Osteoblast (primary cell): ENCODE data around the gene MRPL22. TPM values are rescaled to one million over a fixed set of nuclear protein-coding genes. Genes with fewer than 3 reads are reported as not detected.
A peak's percentile ranks its signal among the peaks of the same experiment; 100 is the strongest.
"Not testable (repeated sequence)": the region's sequence is repeated elsewhere in the genome, so short reads cannot be mapped to it uniquely, and the experiment has no call there.

Experiments
- DNase-seq: peaks from one replicate; pipeline ENCODE4 v3.0.0; 2011; ENCODE audit warnings: low spot score, mixed read lengths; ENCODE audit not compliant: insufficient read length; ENCODE audit errors: missing footprints
- H2AFZ ChIP-seq: 2 replicates; pipeline ENCODE4 v1.6.0; 2011; ENCODE audit warnings: mild to moderate bottlenecking, low read length
- H3K27ac ChIP-seq: 2 replicates; pipeline ENCODE4 v1.5.1; 2011; ENCODE audit warnings: mild to moderate bottlenecking, low read depth, low read length, moderate library complexity
- H3K27me3 ChIP-seq: 2 replicates; pipeline ENCODE4 v1.6.0; 2012; ENCODE audit warnings: mild to moderate bottlenecking, control low read depth, inconsistent platforms, low read length, moderate library complexity; ENCODE audit not compliant: insufficient read depth
- H3K36me3 ChIP-seq: 2 replicates; pipeline ENCODE4 v1.5.1; 2011; ENCODE audit warnings: mild to moderate bottlenecking, low read length, control low read depth, moderate library complexity; ENCODE audit not compliant: insufficient read depth
- H3K4me1 ChIP-seq: 2 replicates; pipeline ENCODE4 v1.5.1; 2011; ENCODE audit warnings: mild to moderate bottlenecking, low read length, control low read depth, moderate library complexity; ENCODE audit not compliant: insufficient read depth
- H3K4me2 ChIP-seq: 2 replicates; pipeline ENCODE4 v1.6.0; 2011; ENCODE audit warnings: mild to moderate bottlenecking, low read length; ENCODE audit not compliant: insufficient read depth
- H3K4me3 ChIP-seq: fragments of 200-600 bp; sonication (generic); 3 replicates; pipeline ENCODE4 v1.5.1; 2012; ENCODE audit warnings: mild to moderate bottlenecking, low read length, inconsistent platforms; ENCODE audit not compliant: insufficient read depth
- H3K79me2 ChIP-seq: 2 replicates; pipeline ENCODE4 v1.6.0; 2012; ENCODE audit warnings: mild to moderate bottlenecking, low read length, control low read depth, inconsistent platforms; ENCODE audit not compliant: insufficient read depth
- H3K9me3 ChIP-seq: 2 replicates; pipeline ENCODE4 v1.5.1; 2011; ENCODE audit warnings: low read depth, low read length, control low read depth
- H4K20me1 ChIP-seq: 2 replicates; pipeline ENCODE4 v1.6.0; 2012; ENCODE audit warnings: mild to moderate bottlenecking, low read length, control low read depth; ENCODE audit not compliant: insufficient read depth
- total RNA-seq: library from RNA; depleted of rRNA; stranded (reverse); fragments of >200 nt; gene quantifications from 2 replicates; pipeline ENCODE4 v1.2.3, GENCODE V29; 2012
- TF ChIP-seq, protein P1 (sequence below): IDR thresholded peaks from 2 replicates; pipeline ENCODE4 v1.5.1; 2011; ENCODE audit warnings: mild to moderate bottlenecking, low read depth, low read length, moderate library complexity; ENCODE audit errors: extremely low read depth

The MRPL22 gene
- total RNA-seq, 1 donor = 17.4 TPM

DNA sequence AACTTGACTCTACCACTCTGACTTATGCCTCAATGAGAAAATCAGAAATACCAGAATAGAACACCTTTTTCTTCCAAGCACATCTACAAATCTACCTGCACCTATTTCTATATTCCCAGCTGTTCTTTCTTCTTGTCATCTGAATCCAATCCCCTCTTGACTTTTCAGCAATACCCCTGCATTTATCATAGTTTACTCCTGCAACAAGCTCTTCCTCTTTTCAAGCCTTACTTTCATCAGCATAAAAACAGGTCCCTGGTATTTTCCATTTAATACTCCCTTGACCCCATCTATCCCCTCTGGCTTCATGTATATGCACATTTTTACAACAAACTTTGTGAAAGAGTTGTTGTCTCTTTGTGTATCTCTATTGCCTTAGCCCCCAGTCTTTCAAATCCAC, 6.0 kb upstream of the MRPL22 start:
- no peak overlapping the region for H2AFZ ChIP-seq
- H4K20me1 ChIP-seq = no peaks in the 10 kb centered on the region
- no peaks in the 10 kb centered on the region for H3K9me3 ChIP-seq
- H3K4me1 ChIP-seq = peaks cover 11% of the 10 kb centered on the region
- TF ChIP-seq, protein P1, sequence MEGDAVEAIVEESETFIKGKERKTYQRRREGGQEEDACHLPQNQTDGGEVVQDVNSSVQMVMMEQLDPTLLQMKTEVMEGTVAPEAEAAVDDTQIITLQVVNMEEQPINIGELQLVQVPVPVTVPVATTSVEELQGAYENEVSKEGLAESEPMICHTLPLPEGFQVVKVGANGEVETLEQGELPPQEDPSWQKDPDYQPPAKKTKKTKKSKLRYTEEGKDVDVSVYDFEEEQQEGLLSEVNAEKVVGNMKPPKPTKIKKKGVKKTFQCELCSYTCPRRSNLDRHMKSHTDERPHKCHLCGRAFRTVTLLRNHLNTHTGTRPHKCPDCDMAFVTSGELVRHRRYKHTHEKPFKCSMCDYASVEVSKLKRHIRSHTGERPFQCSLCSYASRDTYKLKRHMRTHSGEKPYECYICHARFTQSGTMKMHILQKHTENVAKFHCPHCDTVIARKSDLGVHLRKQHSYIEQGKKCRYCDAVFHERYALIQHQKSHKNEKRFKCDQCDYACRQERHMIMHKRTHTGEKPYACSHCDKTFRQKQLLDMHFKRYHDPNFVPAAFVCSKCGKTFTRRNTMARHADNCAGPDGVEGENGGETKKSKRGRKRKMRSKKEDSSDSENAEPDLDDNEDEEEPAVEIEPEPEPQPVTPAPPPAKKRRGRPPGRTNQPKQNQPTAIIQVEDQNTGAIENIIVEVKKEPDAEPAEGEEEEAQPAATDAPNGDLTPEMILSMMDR = no peak
- H3K4me3 ChIP-seq = no peak overlapping the region
- no peak for DNase-seq
- H3K79me2 ChIP-seq = peaks cover 25% of the 10 kb centered on the region
- no peak overlapping the region for H3K4me2 ChIP-seq
- peaks cover 17% of the 10 kb centered on the region for H3K36me3 ChIP-seq
- no peak overlapping the region for H3K27ac ChIP-seq
- no peaks in the 10 kb centered on the region for H3K27me3 ChIP-seq

DNA sequence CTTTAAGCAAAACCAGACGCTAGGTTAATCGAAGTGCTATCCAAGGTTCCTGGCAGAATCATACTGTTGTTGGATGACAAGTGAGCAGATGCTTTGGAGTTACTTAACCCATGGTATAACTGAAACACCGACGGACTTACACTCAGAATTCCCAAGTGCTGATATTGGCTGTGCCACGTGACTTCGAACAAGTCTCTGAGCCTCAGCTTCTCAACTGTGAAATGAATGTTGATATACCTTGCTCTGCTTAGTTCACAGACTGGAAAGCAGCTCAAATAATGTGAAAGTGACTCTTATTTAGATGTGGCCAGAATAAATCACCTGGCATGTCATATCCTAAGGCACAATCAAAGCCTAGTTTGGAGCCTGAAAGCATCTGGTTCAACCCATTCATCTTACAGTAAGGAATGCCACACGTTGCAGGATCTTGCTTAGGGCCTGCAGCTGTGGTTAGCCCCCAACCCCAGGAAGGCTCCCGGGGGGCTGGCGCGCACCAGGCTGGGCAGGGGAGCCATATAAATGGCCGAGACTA, 3.6 kb upstream of the MRPL22 start:
- H2AFZ ChIP-seq = peak overlapping the region; percentile 100
- TF ChIP-seq, protein P1 = no peak
- H3K27me3 ChIP-seq = no peaks in the 10 kb centered on the region
- no peaks in the 10 kb centered on the region for H4K20me1 ChIP-seq
- H3K36me3 ChIP-seq = peaks cover 6% of the 10 kb centered on the region
- H3K4me2 ChIP-seq = peak overlapping the region; percentile 94
- H3K4me1 ChIP-seq = peaks cover 19% of the 10 kb centered on the region
- peak overlapping the region; percentile 92 for H3K4me3 ChIP-seq
- peaks cover 39% of the 10 kb centered on the region for H3K79me2 ChIP-seq
- peak; percentile 32 for DNase-seq
- peak overlapping the region; percentile 42 for H3K27ac ChIP-seq
- no peaks in the 10 kb centered on the region for H3K9me3 ChIP-seq

DNA sequence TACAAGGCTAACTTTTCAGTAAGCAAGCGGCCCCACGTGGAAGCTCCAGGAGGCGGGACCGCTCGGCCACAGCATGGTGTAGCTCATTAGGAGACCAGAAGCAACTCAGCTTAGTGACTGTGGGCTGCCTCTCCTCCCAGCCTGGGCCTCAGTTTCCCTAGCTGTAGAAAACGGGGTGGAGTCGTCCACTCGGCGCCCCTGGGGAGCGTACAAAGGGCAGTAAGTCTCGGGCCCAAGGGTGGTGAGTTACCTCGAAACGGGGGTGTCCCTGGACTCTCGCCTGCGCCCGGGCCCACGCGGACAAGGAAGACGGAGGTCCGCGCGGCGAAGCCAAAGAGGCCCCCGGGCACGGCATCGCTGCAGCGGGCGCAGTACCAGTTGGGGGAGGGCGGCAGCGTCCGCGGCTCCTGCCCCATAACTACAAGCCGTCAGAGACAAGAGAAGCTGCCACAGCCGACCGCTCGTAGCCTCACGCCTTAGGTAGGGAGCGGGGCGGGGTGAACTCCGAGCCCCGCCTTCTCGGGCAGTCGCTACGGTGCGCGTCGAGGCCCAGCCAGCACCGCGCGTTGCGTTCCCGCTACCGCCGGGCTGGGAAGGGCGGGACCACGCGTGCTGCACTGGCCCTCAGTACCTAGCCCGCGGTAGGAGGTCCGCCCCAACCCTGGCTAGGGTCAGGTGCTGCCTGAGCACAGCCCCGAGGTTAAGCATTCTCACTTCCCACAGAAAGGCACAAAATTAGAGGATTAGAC, 3.0 kb upstream of the MRPL22 start, which contains the start of gene GEMIN5:
Gene GEMIN5, minus strand, starts transcription at position 494 of the 749 bp plus-strand sequence. Its CDS starts 78 bp downstream, at position 416.
- Histone ChIP-seq H3K4me1 (peaks cover 22% of the 10 kb centered on the region), H3K27ac (peak within 1 kb of the TSS; percentile 43), H3K9me3 (no peaks in the 10 kb centered on the region), H3K79me2 (peaks cover 45% of the 10 kb centered on the region), H3K4me3 (peak within 1 kb of the TSS; percentile 92), H2AFZ (peak within 1 kb of the TSS; percentile 100), H3K27me3 (no peaks in the 10 kb centered on the region), H3K36me3 (peaks cover 6% of the 10 kb centered on the region), H3K4me2 (peak within 1 kb of the TSS; percentile 94), H4K20me1 (no peaks in the 10 kb centered on the region)
- TF ChIP-seq, protein P1 = no peak
- peak; percentile 96 for DNase-seq

DNA sequence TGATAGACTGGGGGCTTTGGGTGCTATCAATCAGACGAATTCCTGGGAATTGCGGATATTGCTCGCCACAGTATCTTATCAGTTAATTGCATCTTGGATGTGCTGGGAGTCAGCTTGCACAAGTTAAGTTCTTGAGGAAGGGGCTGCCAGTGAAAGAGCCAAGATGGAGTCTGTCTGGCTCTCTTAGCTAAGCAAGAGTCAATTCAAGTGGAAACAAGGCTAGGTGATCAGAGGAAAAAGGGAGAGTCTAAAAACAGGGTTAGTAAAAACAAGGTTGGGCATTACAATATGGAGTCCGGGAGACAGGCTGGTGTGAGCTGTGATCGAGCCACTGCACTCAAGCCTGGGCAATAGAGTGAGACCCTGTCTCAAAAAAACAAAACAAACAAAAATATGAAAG, 1.5 kb upstream of the MRPL22 start:
- H3K4me1 ChIP-seq = peaks cover 22% of the 10 kb centered on the region
- not testable (repeated sequence) for H3K4me2 ChIP-seq, H3K9me3 ChIP-seq, DNase-seq, H3K36me3 ChIP-seq, H2AFZ ChIP-seq, H4K20me1 ChIP-seq, H3K27ac ChIP-seq, H3K4me3 ChIP-seq, H3K27me3 ChIP-seq
- peaks cover 58% of the 10 kb centered on the region for H3K79me2 ChIP-seq
